HG03196 (cell line): ENCODE data around the gene SHKBP1.

Experiments
- ATAC-seq: cut with Tn5 transposase; IDR thresholded peaks from one replicate; pipeline ENCODE4 v1.9.1; 2021; ENCODE audit not compliant: unreplicated experiment

SHKBP1 gene

GRCh38 chr19:40599902-40600569, 23.4 kb downstream of the SHKBP1 start:
- no peak for ATAC-seq

GRCh38 chr19:40600570-40601133, 24.0 kb downstream of the SHKBP1 start:
- ATAC-seq, result no peak

GRCh38 chr19:40601134-40601974, 24.7 kb downstream of the SHKBP1 start, which contains the start of gene LTBP4:
LTBP4 (plus strand) TSS chr19:40601369; CDS start chr19:40601388, 19 bp downstream.
- no peak for ATAC-seq

- ATAC-seq, result no peak
These were observed 26.4 kb downstream of the SHKBP1 start for GRCh38 chr19:40603071-40603388.

- peak; percentile 62 for ATAC-seq
These were observed 26.9 kb downstream of the SHKBP1 start for GRCh38 chr19:40603389-40604170.

- no peak for ATAC-seq
These were observed 27.5 kb downstream of the SHKBP1 start for GRCh38 chr19:40604171-40604646.

- ATAC-seq, result peak; percentile 0
These were observed 28.1 kb downstream of the SHKBP1 start for GRCh38 chr19:40604647-40605215.

- peak; percentile 27 for ATAC-seq
These were observed 28.7 kb downstream of the SHKBP1 start for GRCh38 chr19:40605216-40605971.

GRCh38 chr19:40607311-40608239, 30.9 kb downstream of the SHKBP1 start:
- ATAC-seq, result no peak

- no peak for ATAC-seq
These were observed 31.6 kb downstream of the SHKBP1 start for GRCh38 chr19:40608240-40608621.

- ATAC-seq, result no peak
These were observed 32.3 kb downstream of the SHKBP1 start for GRCh38 chr19:40608957-40609356.

GRCh38 chr19:40609561-40610395, 33.1 kb downstream of the SHKBP1 start:
- ATAC-seq, result peak; percentile 35

GRCh38 chr19:40610396-40611064, 33.9 kb downstream of the SHKBP1 start:
- no peak for ATAC-seq

GRCh38 chr19:40611096-40611495, 34.4 kb downstream of the SHKBP1 start:
- no peak for ATAC-seq

GRCh38 chr19:40611900-40612698, 35.4 kb downstream of the SHKBP1 start:
- ATAC-seq, result no peak

- ATAC-seq, result no peak
These were observed 36.4 kb downstream of the SHKBP1 start for GRCh38 chr19:40612831-40613689.
